HG02763 (cell line): Measurements from ENCODE around the gene PRR14.
A peak's percentile ranks its signal among the peaks of the same experiment; 100 is the strongest.
"Not testable (repeated sequence)": the region's sequence is repeated elsewhere in the genome, so short reads cannot be mapped to it uniquely, and the experiment has no call there.

Experiments used
- ATAC-seq: cut with Tn5 transposase; IDR thresholded peaks from one replicate; pipeline ENCODE4 v1.9.1; 2021; ENCODE audit warnings: mild to moderate bottlenecking, moderate library complexity; ENCODE audit not compliant: unreplicated experiment

PRR14 gene

DNA sequence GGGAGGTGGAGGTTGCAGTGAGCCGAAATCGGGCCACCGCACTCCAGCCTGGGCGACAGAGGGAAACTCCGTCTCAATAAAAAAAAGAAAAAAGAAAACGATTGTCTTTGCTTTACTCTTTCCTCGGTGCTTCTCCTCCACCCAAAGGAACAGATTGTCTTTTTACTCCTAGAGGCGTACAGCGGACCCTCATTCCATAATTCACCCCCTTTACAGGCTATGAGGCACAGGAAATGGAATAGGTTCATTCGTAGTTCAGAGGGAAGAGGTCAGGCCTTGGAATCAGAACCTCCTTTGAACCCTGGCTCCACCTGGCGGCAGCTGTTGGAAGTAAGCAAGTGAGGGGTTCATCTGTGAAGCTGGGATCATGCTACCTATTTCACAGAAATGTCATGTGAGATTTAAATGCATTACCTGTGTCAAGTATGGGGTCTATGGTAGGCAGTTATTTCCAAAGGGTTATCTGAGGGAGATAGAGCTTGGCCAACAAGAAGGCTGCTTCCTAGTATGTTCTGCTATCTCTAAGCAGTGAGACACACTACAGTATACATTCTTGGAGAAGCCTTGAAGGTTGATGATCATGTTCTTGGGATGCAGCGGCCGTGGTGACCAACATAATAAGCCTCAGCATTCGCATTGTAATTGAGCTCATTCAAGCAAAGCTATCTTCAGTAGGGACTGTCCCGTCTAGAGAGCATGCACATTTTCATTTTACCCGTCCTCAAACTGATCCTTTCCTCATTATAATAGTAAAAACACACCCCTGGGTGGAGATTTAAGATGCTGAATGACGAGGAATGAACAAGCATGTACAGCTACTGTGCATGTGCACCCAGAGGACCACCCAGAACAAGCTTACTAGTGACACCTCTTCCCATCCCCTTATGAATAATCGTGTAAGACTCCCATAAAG, 21.9 kb upstream of the PRR14 start:
- no peak for ATAC-seq

DNA sequence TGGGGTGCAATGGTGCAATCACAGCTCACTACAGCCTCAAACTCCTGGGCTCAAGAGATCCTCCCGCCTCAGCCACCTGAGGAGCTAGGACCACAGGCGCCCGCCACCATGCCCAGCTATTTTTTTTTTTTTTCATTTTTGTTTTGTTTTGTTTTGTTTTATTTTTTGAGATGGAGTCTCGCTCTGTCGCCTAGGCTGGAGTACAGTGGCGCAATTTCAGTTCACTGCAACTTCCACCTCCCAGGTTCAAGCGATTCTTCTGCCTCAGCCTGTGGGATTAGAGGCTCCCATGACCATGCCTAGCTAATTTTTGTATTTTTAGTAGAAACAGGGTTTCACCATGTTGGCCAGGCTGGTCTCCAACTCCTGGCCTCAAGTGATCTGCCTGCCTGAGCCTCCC, 18.3 kb upstream of the PRR14 start:
- not testable (repeated sequence) for ATAC-seq

DNA sequence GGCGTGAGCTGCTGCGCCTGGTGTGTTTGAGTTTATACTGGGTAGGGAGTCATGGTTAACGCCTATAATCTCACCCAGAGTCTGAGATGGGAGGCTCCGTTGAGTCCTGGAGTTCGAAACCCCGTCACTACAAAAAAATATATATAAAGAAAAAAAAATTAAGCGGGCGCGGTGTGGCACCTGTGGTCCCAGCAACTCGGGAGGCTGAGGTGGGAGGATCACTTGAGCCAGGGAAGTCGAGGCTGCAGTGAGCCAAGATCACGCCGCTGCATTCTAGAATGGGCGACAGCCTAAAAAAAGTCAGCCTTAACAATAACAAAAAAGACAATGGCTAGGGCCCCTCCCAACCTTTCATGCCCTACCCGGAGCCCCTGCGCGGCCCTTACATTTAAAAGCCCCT, 17.2 kb upstream of the PRR14 start:
- ATAC-seq: no peak

DNA sequence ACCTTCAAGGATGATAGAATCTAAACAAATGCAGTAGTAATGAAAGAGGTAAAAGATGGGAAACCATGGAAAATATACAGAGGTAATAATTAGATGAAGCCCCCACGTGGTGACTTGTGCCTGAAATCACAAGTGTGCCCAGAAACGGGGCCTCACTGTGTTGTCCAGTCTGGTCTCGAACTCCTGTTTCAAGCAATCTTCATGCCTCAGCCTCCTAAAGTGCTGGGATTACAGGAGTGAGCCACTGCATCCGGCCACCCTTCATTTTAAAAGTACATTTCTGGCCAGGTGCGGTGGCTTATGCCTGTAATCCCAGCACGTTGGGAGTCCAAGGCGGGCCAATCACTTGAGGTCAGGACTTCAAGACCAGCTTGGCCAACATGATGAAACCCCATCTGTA, 14.2 kb upstream of the PRR14 start:
- no peak for ATAC-seq

DNA sequence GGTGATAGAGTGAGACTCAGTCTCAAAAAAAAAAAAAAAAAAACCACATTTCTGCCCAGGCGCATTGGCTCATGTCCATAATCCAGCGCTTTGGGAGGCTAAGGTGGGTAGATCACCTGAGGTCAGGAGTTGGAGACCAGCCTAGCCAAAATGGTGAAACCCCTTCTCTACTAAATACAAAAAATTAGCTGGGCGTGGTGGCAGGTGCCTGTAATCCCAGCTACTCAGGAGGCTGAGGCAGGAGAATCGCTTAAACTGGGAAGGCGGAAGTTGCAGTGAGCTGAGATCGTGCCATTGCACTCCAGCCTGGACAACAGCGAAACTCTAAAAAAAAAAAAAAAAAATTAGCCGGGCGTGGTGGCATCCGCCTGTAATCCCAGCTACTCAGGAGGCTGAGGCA, 13.6 kb upstream of the PRR14 start:
- not testable (repeated sequence) for ATAC-seq

DNA sequence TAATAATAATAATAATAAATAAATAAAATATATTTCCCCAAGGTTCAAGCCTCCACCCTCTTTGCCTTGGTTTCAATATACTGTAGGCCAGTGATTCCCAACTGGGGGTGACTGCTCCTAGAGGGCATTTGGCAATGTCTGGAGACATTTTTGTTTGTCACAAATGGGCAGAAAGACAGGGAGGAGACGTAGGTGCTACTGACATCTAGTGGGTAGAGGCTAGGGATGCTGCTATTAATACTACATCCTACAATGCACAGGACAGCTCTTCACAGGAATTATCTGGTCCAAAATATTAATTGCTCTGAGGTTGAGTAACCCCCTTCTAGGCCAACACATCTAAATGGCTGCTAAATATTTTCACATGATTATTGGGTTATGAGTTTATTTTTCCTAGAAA, 12.8 kb upstream of the PRR14 start:
- ATAC-seq: no peak

DNA sequence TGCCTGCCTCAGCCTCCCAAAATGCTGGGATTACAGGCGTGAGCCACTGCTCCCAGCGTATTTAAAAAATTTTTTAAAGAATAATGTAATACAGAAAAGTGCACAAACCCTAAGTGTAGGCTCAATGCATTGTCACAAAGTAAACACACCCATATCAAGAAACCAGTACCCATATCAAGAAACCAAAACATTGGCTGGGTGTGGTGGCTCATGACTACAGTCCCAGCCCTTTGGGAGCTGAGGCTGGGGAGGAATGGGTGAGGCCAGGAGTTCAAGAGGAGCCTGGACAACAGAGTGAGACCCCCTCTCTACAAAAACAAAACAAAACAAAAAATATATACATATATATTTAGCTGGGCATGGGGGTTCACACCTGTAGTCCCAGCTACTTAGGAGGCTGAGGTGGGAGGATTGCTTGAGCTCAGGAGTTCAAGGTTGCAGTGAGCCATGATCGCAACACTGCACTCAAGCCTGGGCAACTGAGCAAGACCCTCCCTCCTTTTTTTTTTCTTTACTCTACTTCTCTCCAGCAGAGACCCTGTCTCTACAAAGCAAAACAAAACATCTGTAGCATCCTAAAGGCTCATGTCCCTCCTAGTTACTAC, 9.3 kb upstream of the PRR14 start:
- ATAC-seq: no peak

DNA sequence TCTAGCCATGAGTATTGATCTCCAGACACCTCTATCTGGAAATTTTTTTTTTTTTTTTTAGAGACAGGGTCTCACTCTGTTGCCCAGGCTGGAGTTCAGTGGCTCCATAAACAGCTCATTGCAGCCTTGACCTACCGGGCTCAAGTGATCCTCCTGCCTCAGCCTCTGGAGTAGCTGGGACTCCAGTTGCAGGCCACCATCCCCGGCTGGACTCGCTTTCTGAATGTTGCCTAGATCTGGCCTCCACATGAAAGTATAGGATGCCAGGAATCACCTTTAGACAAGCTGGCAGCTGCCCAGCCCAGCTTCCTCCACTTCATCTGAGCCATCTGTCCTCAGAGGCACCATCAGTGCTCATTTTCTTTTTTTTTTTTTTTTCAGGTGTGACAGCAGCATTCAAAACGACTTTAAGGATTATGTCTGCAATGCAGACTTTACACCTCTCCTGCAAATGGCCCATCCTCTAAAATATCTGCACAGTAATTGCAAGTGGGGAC, 6.4 kb upstream of the PRR14 start:
- no peak for ATAC-seq

DNA sequence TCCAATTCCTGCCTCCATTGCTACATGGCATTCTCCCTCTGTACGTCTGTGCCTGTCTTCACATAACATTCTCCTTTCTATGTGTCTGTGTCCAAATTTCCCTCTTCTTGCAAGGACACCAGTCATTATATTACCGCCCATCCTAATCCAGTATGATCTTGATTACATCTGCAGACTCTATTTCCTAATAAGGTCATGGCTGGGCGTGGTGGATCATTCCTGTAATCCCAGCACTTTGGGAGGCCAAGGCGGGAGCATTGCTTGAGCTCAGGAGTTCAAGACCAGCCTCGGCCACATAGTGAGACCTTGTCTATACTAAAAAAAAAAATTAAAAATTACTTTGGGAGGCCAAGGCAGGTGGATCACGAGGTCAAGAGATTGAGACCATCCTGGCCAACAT, 5.0 kb upstream of the PRR14 start:
- ATAC-seq: no peak

DNA sequence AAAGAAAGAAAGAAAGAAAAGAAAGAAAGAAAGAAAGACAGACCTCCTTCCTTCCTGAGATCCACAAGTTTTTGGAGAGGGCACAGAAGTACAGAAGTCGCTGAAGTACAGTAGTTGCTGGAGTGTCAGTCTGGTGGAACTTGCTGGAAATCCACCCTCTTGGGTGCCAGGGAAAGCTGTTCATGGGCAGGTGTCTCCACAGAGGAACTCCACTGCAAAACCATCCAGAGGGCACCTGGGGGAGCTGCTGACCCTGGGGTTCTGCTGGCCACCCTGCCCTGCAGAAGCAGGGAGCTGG, 3.5 kb upstream of the PRR14 start:
- no peak for ATAC-seq

DNA sequence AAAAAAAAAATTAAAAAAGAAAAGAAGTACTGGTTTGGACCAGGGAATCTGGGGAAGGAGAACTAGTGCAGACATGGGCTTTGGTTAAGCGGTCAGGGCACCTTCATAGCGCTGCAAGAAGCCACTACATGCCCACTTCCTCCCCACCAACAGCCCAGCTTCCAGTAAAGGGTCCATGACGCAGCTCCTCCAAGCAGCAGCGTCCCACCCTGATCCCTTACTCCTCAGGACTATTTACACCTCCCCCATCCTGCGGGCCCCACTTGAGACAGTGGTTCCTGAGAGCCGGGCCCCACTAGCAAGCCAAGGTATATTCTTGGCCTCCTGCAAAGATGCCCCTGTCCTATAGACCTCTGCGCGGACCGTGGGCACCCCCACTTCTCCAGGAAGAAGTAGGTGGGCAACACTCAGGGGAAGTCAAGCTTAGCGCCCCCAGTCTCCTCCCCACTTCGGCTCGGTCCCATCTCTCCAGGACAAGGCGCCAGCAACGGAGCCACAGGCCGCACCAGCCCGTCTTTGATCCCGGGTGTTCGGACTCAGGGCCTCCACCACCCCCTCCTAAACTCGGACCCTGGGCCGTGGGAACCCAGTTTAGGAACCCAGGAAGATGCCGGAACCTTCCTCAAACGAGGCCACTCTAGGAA, 913 bp upstream of the PRR14 start:
- peak; percentile 2 for ATAC-seq

DNA sequence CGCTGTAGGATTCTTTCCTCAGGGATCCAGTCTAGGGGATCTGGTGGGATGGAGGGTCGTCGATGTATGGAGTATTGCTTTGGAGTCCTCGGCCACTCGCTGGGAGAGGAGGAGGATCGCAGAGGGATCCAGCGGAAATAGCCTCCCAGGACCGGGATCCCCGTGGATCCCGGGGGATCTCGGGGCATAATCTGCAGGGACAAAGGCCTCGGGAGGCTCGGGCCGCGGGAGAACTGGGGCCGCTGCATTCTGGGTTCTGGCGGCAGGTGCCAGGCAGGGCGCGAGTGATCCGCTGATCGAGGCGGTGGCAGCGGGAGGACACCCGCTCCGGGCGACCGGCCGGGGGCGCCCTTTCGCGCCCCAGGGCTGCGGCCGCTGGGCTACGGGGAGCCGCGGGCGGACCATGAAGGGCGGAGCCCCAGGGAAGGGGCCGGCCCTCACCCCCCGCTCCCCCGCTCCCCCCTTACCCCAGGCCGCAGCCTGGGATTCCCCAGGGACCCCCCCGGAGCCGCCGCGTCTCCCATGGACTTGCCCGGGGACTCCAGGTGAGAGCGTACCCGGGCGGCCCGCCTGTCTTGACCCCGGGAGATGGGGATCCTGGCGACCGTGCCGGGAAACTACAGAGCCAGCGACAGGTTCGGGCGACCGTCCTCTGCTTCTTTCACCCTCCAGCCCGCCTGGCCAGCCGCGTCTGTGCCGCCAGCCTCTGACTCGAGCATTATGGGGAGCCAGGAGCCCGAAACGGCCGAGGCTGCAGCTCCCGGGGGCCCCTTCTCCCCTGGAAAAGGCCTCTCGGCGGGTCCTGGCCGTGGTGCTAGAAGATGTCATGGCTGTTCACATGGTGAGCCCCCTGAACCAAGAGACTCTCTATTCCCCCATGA, 604 bp downstream of the PRR14 start:
- peak; percentile 52 for ATAC-seq

DNA sequence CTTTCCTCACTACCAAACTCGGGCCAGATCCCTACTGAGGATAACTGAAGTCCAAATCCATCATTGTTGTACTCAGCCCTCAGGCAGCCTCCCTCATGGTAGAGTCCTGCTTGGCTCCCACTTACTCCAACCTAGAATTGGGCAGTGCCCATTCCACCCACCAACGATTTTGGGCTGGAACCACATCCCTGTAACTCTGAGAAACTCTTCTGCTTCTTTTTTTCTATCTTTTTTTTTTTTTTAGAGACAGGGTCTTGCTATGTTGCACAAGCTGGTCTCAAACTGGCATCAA, 1.2 kb downstream of the PRR14 start:
- ATAC-seq: no peak

DNA sequence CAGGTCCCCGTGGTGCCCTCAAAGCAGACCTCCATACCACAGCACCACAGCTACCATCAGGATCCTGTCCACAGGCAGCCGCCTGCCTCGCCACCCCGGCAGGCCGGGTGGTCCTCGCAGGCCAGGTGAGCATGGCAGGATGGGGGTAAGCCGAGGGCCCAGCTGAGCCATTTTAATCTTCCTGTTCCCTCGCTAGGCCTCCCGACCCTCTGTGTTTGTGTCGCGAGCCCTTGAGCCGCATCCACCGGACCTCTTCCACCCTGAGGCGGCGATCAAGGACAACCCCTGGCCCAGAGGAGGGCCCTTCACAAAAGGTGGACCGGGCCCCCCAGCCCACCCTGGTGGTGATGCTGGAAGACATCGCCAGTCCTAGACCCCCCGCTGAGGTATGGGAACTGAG, 2.0 kb downstream of the PRR14 start:
- no peak for ATAC-seq

DNA sequence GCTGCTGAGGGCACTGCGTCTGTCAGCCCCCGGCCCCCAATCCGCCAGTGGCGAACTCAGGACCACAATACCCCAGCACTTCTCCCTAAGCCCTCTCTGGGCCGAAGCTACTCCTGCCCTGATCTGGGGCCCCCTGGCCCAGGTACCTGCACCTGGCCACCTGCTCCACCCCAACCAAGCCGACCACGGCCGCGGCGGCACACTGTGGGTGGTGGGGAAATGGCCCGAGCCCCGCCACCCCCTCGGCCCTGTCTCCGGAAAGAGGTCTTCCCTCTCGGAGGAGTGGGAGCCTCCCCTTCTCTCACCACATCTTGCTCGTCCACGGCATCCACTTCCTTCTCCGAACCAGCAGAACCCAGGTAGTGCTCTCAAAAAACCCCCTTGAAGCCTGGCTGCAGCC, 4.1 kb downstream of the PRR14 start:
- no peak for ATAC-seq

DNA sequence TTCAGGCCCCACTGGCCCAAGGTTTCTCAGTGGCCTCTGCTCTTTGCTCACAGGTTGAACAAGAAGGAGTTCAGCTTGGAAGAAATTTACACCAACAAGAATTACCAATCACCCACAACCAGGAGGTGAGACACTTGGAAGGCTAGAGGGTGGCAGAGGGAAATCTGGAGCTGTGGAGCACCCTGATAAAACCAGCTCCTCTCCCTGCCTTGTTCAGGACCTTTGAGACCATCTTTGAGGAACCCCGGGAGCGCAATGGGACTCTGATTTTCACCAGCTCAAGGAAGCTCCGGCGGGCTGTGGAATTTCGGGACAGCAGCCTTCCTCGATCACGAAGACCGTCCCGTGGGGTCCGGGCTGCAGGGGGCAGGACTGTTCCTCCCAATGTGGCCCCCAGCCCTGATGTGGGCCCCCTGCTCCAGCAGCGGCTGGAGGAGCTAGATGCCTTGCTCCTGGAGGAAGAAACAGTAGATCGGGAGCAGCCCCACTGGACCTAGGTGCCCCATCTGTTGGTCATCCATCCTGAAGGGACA, 5.1 kb downstream of the PRR14 start:
- no peak for ATAC-seq

DNA sequence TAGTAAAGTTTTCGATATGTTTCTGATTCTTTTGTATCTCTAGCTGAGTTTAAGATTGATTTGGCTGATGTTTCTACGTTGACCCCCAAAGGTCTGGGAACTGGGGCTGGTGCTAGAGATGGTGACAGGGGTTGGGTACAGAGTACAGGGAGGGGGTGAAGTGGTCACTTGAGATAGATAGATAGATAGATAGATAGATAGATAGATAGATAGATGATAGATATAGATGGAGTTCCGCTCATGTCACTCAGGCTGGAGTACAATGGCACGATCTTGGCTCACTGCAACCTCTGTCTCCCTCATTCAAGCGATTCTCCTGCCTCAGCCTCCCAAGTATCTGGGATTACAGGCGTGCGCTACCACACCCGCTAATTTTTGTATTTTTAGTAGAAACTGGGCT, 5.6 kb downstream of the PRR14 start:
- no peak for ATAC-seq

DNA sequence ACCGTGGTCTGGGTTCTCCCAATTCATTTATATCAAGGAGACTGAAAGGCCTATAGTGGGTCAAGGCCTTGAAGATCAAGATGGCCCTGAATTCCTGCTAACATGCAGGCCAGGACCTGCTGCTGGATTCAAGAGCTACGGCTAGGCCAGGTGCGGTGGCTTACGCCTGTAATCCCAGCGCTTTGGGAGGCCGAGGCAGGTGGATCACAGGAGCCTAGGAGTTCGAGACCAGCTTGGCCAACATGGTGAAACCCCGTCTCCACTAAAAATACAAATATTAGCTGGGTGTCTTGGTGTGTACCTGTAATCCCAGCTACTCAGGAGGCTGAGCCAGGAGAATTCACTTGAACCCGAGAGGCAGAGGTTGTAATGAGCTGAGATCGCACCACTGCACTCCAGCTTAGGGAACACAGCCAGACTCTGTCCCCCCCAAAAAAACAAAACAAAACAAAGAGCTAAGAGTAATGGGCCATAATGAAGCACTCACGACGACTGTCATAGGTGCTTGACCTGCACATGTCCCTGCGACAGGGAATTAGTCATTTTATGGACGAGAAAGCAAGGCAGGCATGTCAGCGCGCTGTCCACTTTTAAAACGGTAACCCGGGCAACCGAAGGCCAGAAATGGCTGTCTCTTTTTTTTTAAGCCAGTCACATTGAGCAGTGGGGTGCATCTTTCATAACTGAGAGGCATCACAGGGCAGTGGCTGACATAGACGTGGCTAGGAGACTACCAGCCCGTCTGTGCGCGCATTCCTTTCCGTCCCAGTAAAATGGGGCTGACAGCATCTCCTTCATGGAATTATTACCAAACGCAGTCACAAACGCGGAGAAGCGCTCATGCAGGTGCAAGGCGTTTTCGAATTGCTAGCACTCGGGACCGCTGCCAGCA, 6.5 kb downstream of the PRR14 start:
- ATAC-seq: no peak

DNA sequence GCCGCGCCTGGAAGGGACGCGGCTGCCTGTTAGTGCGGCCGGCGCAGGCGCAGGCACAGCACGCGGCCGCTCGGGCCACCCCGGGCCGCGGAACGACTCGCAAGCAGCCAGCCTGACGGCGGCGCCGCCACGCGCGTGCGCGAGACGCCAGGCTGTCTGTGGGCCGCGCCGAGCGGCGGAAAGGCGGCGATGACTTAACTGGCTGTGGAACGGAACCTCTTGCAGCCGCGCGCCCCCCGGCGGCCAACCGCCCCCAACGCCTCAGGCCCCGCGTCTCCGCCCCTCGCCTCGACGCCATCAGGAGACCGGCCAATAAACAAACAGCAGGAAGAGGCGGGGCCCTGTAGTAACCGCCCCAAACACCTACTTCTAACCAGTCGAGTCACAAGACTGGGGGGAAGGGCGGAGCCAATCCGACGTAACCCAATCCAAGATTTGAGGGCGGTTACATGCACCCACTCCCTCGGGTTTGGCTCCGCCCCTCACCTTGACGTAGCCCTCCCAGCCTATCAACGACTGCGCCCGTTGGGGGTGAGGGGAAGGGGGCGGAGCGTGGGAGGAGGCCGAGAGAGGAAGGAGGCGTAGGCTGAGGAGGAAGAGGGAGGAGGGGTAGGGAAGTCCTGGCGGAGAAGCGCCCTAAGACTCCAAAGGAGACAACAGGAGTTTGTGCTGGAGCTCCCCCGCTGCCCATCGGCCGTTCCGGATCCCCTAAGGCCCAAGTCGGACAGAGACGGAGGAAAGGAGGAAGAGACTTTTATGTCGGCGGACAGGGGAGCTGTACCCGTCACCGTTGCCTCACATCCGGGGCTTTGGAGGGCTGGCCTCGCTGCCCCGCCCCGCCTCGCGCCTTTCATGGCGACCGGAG, 7.3 kb downstream of the PRR14 start, which contains the start of gene FBRS:
FBRS (plus strand) TSS at position 566 of the 865 bp plus-strand sequence. CDS start 1,088 bp downstream, outside the sequence.
- peak; percentile 68 for ATAC-seq
